Transverse colon (tissue), 4 donors: ENCODE measurements around the gene FGF1. TPM values are rescaled to one million over a fixed set of nuclear protein-coding genes. Genes with fewer than 3 reads are reported as not detected.
A peak's percentile ranks its signal among the peaks of the same experiment; 100 is the strongest.

Experiments used
- DNase-seq: peaks from one replicate; pipeline ENCODE4 v3.0.0-alpha.2; 2019
- H3K27ac ChIP-seq, 4 donors: fragments of 200-600 bp; sonication (generic); 2 replicates each; pipeline ENCODE4 v1.5.1; 2016 to 2018; ENCODE audit warnings: inconsistent platforms in 4 of 4
- H3K27me3 ChIP-seq: fragments of 200-600 bp; sonication (generic); 2 replicates; pipeline ENCODE4 v1.5.1; 2017; ENCODE audit warnings: inconsistent platforms
- H3K36me3 ChIP-seq, 4 donors: fragments of 200-600 bp; sonication (generic); 2 replicates each; pipeline ENCODE4 v1.5.1; 2017 to 2019; ENCODE audit warnings: inconsistent platforms in 4 of 4
- H3K4me1 ChIP-seq, 4 donors: fragments of 200-600 bp; sonication (generic); 2 replicates each; pipeline ENCODE4 v1.5.1; 2017 to 2020; ENCODE audit warnings: inconsistent platforms in 4 of 4
- H3K4me3 ChIP-seq, 4 donors: fragments of 200-600 bp; sonication (generic); 1 replicate in 1 of 4; 2 replicates in 3 of 4; pipeline versions ENCODE4 v1.5.1 to v1.6.1; 2017 to 2019; ENCODE audit warnings: inconsistent platforms in 4 of 4
- H3K9me3 ChIP-seq, 2 donors: fragments of 200-600 bp; sonication (generic); 2 replicates each; pipeline ENCODE4 v1.5.1; 2017 to 2019; ENCODE audit warnings: inconsistent platforms in 2 of 2
- CTCF ChIP-seq, 5 experiments: fragments of 200-600 bp in 3 of 5; fragments of 450-650 bp in 2 of 5; sonication (generic) in 3 of 5; IDR thresholded peaks; 1 replicate in 2 of 5; 2 replicates in 3 of 5; pipeline ENCODE4 v1.5.1; 2016 to 2017; ENCODE audit warnings: antibody characterized with exemption in 5 of 5, inconsistent platforms in 3 of 5, mild to moderate bottlenecking in 2 of 5, moderate library complexity in 1 of 5
- EP300 ChIP-seq: sonication (generic); formaldehyde crosslinking; IDR thresholded peaks from one replicate; pipeline ENCODE4 v1.6.1; 2017; ENCODE audit warnings: antibody characterized with exemption, low read depth
- POLR2A ChIP-seq: fragments of 450-650 bp; IDR thresholded peaks from one replicate; pipeline ENCODE4 v1.6.1; 2016; ENCODE audit warnings: antibody characterized with exemption, mild to moderate bottlenecking, moderate library complexity
- POLR2AphosphoS5 ChIP-seq, 3 donors: sonication (generic); formaldehyde crosslinking; IDR thresholded peaks; one replicate each; pipeline ENCODE4 v1.6.1; 2016; ENCODE audit warnings: antibody characterized with exemption in 3 of 3
- WGBS, 2 donors: methylation state at CpG; one replicate each; pipeline ENCODE4 v1.1.5; 2018; ENCODE audit warnings: low coverage in 1 of 2; 5-methylcytosine and 5-hydroxymethylcytosine counted together
- in situ Hi-C, 4 donors: fragments of 200-750 bp; cut with MboI; loops; one replicate each; pipeline versions ENCODE4 v1.15.0 to v1.15.1; 2017; ENCODE audit warnings: low sequenced_read_pairs in 3 of 4, low pct_ligation_motif_present in 1 of 4, low pct_unique_long_range_greater_than_20kb in 1 of 4
- intact Hi-C: fragments of 100-400 bp; cut with DNase I; formaldehyde crosslinking; loops from one replicate; pipeline ENCODE4 v1.15.1; 2023; ENCODE audit warnings: low total_unique reads
- total RNA-seq, 4 donors: library from RNA; depleted of rRNA; stranded (reverse); fragments of >200 nt; gene quantifications; one replicate each; pipeline ENCODE4 v1.1.0, GENCODE V29; 2016

FGF1 gene
- total RNA-seq, 4 donors from 2014 or later, result 0.32 to 0.41 TPM; not detected in 2

- Histone ChIP-seq H3K4me3 (no peak overlapping the region), H3K36me3 (no peaks in the 10 kb centered on the region), H3K27ac (no peak overlapping the region), H3K27me3 (no peaks in the 10 kb centered on the region), H3K4me1 (peaks cover 0 to 12% (median 0%) of the 10 kb centered on the region in 4 donors), H3K9me3 (no peaks in the 10 kb centered on the region)
- DNase-seq, result no peak
- intact Hi-C loops, result no loop called here
- no peak for TF ChIP-seq CTCF (IDR thresholded peaks at IDR 0.05)
- TF ChIP-seq EP300, result no peak
- no peak for TF ChIP-seq POLR2AphosphoS5 (IDR thresholded peaks at IDR 0.05)
- no peak for TF ChIP-seq POLR2A
- in situ Hi-C loops, result loop anchor here in 1 of 4 donors (25.0 kb wide), 1 partner anchor 382 kb away; no protein-coding TSS in a partner anchor
- 69 to 87% methylated on average over 3 to 8 of the region's 8 CpGs for WGBS, 2 donors
These were observed 141.7 kb downstream of the FGF1 start for GRCh38 chr5:142544071-142544753.

GRCh38 chr5:142542906-142543305 lies 143.0 kb downstream of the FGF1 start:
- Histone ChIP-seq H3K4me1 (peaks cover 0 to 8% (median 0%) of the 10 kb centered on the region in 4 donors), H3K4me3 (no peak overlapping the region), H3K27me3 (no peaks in the 10 kb centered on the region), H3K9me3 (no peaks in the 10 kb centered on the region), H3K36me3 (no peaks in the 10 kb centered on the region), H3K27ac (peak overlapping the region in 3 of 4 donors; percentile 60 to 69 (median 63))
- intact Hi-C loops (no loop called here), in situ Hi-C loops (loop anchor here in 1 of 4 donors (25.0 kb wide), 1 partner anchor 381 kb away; no protein-coding TSS in a partner anchor)
- no peak for DNase-seq
- WGBS, 2 donors, result 43 to 64% methylated on average over 3 of the region's 3 CpGs
- TF ChIP-seq EP300 (no peak), POLR2A (no peak), CTCF (IDR thresholded peaks at IDR 0.05) (peak in 1 of 5 experiments; percentile 25), POLR2AphosphoS5 (IDR thresholded peaks at IDR 0.05) (peak in 2 of 3 donors; percentile 39 to 45)

Other genes with a start within 250 kb of the FGF1 start
- 10 to 100 TPM; 61.0 to 76.7 (median 61.2) TPM for gene ARHGAP26, start 84.3 kb upstream of the FGF1 start, total RNA-seq